ENCODE data around the gene VPS35L.

The VPS35L gene

GRCh38 chr16:19698480-19699465 lies 143.3 kb downstream of the VPS35L start:
- no peak for DNase-seq

GRCh38 chr16:19699472-19699871 lies 144.0 kb downstream of the VPS35L start:
- no peak for DNase-seq

- DNase-seq = no peak
Observed at GRCh38 chr16:19700319-19700781, 144.8 kb downstream of the VPS35L start.

GRCh38 chr16:19701091-19701490 lies 145.6 kb downstream of the VPS35L start:
- DNase-seq = no peak

DNA sequence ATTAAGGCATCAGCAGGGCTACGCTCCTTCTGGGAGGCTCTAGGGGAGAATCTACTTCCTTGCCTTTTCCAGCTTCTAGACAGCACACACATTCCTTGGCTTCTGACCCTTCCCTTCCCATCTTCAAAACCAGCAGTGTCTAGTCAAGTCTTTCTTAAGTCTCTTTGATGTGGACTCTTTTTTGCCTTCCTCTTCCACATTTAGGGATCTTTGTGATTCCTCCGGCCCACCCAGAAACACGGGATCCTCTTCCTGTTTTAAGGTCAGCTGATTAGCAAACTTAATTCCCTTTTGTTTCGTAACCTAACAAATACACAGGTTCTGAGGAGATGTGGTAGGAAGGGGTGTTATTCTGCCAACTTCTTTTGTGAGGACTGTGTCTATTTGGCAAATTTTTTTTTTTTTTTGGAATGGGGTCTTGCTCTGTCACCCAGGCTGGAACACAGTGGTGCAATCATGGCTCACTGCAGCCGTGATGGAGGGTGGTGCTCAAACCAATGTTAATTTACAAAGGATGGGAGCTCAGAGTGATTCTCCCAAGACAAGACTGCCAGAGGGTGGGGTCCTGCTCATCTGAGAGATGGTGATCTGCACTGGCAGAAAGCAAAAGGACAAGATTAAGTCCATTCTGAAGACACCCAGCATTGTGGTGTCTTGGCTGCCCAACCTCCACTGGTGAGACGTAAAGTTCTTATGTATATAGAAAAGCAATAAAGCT lies 147.8 kb downstream of the VPS35L start:
- no peak for DNase-seq

DNA sequence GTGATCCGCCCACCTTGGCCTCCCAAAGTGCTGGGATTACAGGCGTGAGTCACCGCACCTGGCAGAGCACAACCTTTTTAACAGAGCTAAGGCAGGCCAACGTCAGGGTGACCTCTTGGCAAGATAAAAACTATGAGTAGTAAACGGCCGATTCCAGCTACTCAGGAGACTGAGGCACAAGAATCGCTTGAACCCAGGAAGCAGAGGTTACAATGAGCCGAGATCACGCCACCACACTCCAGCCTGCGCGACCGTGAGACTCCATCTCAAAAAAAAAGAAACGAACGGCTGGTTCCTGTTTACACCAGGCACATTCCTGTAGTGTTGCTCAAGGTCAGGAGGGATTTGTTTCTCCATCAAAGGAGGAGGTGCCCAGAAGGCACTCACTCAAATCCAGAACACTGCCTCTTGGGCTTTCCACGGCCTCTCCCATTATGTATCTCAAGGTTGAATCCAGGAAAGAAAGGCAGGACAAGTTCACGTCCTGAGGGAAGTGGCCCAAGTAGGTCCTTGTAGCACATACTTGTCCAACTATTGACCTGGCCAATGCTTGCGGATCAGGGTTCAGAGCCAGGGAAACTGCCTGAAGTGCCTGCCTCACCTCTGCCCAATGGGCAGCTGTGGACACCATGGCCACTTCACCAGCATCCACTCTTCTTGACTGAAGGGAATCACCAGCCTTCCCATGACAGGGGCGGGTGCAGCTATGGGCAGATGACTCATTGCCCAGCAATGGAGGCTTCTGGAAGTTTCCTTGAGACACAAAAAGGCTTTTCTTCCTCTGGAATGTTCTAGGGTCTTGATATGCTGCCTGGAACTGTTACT lies 149.0 kb downstream of the VPS35L start:
- no peak for DNase-seq

- no peak for DNase-seq
Observed at GRCh38 chr16:19705146-19705501, 149.6 kb downstream of the VPS35L start.

- no peak for DNase-seq
Observed at GRCh38 chr16:19705843-19706242, 150.3 kb downstream of the VPS35L start.

GRCh38 chr16:19706846-19707245 lies 151.3 kb downstream of the VPS35L start:
- DNase-seq = no peak

DNA sequence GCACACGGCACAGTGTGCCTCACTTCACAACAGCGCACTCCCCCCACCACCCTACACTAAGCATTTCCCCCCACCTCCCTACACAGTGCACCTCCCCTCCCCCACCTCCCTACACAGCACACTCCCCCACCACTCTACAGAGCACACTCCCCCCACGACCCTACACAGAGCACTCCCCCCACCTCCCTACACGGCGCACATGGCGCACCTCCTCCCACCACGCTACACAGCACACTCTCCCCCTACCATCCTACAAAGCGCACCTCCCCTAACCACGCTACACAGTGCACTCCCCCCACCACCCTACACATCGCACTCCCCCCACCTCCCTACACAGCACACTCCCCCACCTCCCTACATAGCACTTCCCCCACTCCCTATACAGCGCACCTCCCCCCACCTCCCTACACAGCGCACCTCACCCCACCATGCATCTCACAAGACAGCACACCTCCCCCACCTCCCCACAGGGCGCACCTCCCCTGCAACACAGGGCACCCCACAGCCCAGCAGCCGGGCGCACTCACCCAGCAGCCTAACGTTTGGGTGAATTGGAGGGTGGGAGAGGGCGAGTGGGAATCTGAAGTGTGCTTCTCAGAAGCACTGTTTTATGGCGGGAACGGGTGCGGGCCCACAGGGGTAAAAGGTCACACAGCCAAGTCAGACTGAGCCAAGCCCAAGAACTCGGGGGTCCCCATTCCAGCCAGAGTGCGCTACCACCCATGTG lies 152.2 kb downstream of the VPS35L start:
- no peak for DNase-seq

GRCh38 chr16:19708296-19709205 lies 153.0 kb downstream of the VPS35L start:
- no peak for DNase-seq

DNA sequence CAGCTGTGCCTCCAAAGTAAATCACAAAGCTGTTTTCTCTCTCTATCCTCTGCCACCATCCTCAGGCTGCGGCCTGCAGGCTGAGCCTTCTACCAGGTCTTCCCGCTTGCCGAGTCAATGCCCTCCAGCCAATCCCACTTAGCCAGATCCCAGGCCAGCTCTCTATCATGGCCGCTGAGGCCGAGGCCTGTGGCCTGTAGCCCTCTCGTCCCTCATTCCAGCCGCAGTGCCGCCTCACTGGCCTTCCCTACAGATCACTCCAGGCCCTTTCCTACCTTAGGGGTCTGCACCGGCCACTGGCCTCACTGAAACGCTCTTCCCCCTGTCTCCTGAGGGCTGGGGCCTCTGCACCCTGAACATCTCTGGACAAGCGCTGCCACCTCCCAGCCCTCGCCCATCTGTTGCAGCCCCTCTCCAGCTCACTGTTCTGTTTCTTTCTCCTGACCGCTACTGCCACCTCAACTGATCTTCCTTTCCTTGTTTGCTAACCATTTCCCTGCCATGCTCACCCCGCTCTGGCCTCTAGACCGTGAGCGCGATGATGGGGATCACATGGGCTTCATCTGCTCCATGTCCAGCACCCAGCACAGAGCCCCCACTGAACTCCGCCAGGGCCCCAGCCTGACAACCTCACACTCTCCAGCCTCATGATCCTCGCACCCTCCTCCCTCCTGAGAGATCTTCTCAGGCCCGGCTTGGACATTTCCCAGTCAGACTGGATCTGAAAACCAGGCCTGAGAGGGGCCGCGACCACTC lies 154.1 kb downstream of the VPS35L start:
- no peak for DNase-seq

DNA sequence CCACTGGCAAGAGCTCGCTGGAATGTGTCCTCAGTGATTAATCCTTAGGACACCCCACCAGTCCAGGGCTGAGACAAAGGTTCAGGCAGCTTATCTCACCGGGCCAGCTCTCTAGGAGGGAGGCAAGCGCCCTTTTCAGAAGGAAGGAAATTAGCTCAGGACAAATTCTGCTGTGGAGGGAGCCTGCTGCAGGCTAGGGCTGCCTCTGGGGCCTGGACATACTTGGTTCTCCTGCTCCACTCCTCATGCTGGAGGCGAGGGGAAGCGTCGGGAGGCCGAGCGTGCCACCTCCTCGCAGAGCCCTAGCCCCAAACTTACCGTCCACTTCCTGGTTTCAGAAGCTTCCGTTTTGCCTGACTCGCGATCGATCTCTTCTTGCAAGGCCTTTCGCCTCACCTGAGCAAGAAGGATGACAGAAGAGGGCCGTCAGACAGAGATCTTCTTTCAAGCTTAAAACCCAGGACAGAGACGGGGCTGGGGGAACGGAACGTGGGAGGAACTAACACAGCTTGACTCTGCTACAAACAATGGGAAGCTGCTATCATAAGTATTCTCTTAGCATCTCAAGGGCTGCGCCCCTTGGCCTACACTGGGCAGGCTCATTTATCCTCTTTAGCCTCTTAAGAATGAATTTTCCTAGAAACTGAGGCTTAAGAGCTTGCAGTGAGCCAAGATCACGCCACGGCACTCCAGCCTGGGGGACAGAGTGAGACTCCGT lies 154.8 kb downstream of the VPS35L start:
- DNase-seq = no peak

GRCh38 chr16:19710991-19711545 lies 155.6 kb downstream of the VPS35L start:
- no peak for DNase-seq

DNA sequence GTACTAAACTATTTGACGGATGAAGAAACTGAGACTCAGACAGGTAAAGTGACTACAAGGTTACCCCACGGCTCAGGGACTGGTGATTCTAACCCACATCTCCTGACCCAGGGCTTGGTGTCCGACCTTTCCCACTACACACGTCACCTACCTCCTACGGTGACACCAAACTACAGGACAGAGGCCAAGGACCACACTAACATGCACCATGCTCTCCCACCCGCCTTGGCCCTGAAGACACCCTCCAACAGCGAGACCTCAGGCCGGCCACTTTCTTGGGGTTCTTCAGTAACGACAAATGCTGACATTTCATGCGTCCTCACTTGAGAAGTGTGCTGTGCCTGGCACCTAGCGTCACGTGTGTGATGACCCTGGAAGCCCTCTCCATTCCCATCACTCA lies 156.1 kb downstream of the VPS35L start:
- DNase-seq = no peak

DNA sequence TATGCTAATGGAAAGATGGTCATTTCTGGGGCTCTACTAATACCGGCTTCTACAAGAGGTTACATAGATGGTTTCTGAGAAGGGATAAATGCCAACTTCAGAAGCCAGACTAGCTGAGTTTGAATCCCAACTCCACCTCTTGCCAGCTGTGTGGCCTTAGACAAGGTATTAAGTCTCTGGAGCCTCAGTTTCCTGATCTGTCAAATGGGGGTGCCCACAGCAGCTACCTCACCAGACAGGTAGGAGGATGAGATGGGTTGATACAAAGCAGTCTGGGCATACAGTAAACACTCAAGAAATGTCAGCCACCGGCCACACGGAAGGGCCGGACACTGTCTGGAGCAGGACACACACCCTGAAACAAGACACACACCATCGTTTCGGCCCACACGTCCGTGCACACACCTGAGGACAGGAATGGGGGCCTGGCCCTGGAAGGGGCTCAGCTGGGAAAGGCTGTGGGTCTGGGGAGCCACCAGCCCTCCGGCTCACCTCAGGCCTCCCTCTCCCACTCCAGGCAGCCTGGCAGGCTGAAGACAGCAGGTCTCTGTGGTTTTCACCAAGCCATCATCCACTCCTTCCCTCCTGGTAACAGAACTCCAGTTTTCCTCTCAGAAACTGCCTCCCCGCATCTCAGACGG lies 157.0 kb downstream of the VPS35L start:
- DNase-seq = no peak

- DNase-seq = no peak
Observed at GRCh38 chr16:19713697-19714096, 158.2 kb downstream of the VPS35L start.

- no peak for DNase-seq
Observed at GRCh38 chr16:19715566-19715965, 160.1 kb downstream of the VPS35L start.

DNA sequence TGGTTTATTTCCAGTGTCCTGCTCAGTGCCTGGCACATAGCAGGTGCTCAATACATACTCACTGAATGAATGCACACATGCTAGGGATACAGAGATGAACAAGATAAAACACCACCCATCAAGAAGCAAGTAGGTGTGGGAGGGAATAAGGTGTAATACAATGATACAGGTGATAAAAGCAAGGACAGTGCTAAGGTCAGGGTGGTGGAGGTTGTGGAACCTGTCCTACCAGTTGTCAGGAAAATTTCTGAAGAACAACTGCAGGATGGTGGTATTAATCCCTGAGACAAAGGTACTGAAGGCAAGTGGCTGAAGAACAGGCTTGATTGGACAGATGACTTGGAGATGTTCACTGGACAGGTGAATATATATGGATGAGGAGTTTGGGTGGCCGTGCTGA lies 160.7 kb downstream of the VPS35L start:
- DNase-seq = no peak

Data from GDM1 (cell line).